Measurements from ENCODE around the gene PTPRA.
"Not testable (repeated sequence)": the region's sequence is repeated elsewhere in the genome, so short reads cannot be mapped to it uniquely, and the experiment has no call there.

The PTPRA gene, protein sequence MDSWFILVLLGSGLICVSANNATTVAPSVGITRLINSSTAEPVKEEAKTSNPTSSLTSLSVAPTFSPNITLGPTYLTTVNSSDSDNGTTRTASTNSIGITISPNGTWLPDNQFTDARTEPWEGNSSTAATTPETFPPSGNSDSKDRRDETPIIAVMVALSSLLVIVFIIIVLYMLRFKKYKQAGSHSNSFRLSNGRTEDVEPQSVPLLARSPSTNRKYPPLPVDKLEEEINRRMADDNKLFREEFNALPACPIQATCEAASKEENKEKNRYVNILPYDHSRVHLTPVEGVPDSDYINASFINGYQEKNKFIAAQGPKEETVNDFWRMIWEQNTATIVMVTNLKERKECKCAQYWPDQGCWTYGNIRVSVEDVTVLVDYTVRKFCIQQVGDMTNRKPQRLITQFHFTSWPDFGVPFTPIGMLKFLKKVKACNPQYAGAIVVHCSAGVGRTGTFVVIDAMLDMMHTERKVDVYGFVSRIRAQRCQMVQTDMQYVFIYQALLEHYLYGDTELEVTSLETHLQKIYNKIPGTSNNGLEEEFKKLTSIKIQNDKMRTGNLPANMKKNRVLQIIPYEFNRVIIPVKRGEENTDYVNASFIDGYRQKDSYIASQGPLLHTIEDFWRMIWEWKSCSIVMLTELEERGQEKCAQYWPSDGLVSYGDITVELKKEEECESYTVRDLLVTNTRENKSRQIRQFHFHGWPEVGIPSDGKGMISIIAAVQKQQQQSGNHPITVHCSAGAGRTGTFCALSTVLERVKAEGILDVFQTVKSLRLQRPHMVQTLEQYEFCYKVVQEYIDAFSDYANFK

DNA sequence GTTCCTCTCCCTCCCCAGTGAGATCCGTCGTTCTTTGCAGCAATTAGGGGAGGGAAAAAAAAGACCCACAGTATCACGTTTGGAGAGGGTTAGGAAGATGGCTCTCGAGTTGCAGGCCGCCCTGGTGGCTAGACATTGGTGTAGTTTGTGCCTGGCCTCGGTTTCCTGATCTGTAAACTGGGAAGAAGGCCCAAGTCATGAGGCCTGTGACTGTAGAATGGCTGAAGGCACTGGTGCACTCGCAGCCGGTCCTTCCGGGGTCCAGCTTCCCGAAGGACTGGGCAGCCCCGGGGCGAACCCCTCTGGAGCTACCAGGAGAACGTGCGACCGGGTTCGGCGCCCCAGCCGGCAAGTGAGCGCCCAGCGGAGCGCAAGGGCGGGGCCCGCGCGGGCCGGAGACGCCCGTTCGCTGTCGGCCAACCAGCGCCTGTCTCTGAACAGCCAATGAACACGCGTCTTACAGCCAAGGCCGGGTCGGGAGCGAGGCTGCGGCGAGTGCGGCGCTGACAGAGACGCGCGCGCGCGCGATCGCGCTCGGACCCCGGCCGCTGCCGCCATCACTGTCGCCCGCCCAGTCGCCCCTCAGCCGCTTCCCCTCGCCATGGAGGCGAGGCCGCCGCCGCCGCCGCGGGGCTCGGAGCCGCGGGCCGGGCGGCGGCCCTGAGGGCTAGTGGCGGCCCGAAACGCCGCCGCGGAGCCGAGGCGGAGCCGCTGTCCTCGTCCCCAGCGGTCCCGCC is at the start of gene PTPRA:
TSS of gene PTPRA (plus strand) at position 472 of the 737 bp plus-strand sequence. CDS start 90,797 bp downstream, outside the sequence.
- DNase-seq (ENCODE audit: low read depth, low spot score): peak; percentile 80

DNA sequence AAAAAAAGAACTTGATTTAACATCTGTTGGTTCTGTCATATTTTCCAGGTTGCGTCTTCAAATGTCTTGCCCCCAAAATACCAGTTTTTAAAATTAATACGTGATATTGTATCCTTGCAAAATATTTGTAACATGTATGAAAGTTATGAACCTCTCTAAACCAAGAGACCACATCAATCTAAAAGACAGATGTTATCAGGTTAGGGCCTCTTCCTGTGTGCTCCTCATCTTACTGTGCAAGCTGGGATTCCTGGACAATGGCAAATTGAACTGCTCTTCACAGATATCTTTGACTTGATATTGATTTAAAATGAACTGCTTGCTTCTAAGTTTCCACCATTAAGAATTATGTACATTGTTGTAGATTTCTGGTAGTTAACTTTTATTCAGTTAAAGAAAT is 47.5 kb upstream of the PTPRA start:
- DNase-seq (ENCODE audit: low read depth, low spot score): no peak

GRCh38 chr20:2826655-2827054 is 46.6 kb upstream of the PTPRA start:
- DNase-seq (ENCODE audit: low read depth, low spot score): no peak

GRCh38 chr20:2829376-2829775 is 43.9 kb upstream of the PTPRA start:
- DNase-seq (ENCODE audit: low read depth, low spot score): no peak

DNA sequence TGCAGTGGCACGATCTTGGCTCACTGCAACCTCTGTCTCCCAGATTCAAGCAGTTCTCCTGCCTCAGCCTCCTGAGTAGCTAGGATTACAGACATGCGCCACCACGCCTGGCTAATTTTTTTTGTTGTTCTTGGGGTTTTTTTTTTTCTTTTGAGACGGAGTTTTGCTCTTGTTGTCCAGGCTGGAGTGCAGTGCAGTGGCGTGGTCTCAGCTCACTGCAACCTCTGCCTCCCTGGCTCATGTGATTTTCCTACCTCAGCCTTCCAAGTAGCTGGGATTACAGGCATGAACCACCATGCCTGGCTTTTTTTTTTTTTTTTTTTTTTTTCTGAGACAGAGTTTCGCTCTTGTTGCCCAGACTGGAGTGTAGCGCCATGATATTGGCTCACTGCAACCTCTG is 42.1 kb upstream of the PTPRA start:
- not testable (repeated sequence) for DNase-seq (ENCODE audit: low read depth, low spot score)

GRCh38 chr20:2833761-2834160 is 39.5 kb upstream of the PTPRA start:
- DNase-seq (ENCODE audit: low read depth, low spot score): no peak

DNA sequence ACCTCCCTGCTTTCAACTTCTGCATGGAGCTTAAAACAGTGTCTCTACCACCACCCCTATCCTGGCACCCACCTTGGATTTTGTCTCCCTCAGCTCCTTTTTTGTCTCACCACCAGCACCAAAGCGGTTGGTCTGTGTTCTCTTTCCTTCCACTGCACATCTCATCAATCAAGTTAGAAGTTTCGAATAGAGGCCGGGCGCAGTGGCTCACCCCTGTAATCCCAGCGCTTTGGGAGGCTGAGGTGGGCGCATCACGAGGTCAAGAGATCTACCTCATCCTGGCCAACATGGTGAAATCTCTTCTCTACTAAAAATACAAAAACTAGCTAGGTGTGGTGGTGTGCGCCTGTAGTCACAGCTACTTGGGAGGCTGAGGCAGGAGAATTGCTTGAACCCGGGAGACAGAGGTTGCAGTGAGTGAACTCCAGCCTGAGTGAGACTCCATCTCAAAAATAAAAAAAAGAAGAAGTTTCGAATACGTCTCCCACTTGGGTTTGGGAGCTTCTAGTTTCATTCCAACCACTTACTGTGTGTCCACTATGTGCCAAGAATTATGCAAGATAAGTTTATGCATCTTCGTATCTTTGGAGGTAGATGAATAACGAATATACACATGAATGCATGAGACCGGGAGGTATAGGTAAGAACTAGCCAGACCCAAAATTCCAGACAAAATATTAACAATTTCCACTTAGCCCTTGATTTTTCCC is 38.7 kb upstream of the PTPRA start:
- DNase-seq (ENCODE audit: low read depth, low spot score): no peak

DNA sequence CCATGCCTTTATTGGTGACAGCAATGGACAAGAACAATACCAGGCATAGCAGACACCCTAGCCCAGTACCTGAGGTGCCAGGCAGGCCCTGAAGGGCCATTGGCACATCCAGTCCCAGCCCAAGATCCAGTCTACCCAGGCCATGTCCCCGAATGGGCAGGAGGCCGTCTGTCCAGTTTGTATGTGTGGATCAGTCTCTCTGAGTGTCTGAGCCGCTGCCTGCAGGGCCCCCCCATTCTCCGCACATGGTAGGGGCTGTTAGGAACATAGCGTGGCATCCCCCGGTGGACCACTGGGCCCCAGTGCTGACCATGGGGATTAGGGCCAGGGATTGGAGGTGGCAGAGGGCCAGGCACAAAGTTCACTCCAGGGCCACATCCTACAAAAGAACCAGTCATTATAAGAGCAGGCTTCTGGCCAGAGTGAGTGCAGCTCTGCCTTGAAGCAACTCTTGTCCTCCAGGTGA is 37.9 kb upstream of the PTPRA start:
- no peak for DNase-seq (ENCODE audit: low read depth, low spot score)

- DNase-seq (ENCODE audit: low read depth, low spot score): no peak
Observed at GRCh38 chr20:2836035-2836434, 37.2 kb upstream of the PTPRA start.

- DNase-seq (ENCODE audit: low read depth, low spot score): no peak
Observed at GRCh38 chr20:2837221-2837960, 35.9 kb upstream of the PTPRA start.

DNA sequence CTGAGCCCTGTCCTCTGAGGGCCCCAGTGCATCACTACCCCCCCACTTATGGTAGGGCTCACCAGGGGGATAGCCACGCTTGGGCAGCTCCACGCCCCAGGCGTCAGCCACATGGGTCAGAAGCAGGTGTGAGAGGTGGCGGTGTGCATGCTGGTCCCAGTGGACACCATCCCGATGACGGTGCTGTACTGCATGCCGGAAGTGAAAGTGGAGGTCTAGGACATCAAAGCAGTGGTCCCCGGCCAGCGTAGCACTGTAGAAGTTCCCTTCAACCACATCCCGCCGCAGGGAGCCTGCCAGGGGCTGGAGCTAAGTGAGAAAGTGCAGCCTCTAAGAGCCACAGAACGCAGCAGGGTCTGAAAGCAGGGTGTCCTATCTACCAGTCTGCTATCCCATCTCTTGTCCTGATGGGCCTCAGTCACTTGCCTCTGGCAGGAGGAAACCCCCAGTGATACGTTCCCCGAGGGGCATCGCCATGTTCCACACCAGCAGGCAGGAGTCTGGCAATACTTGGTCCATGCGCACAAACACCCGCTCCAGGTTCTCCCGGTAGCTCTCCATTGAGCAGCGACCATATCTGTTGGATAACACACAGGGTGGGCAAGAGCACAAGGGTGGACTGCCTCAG is 35.0 kb upstream of the PTPRA start:
- DNase-seq (ENCODE audit: low read depth, low spot score): no peak

GRCh38 chr20:2838847-2839671 is 34.2 kb upstream of the PTPRA start:
- no peak for DNase-seq (ENCODE audit: low read depth, low spot score)

GRCh38 chr20:2839732-2840137 is 33.5 kb upstream of the PTPRA start:
- no peak for DNase-seq (ENCODE audit: low read depth, low spot score)

DNA sequence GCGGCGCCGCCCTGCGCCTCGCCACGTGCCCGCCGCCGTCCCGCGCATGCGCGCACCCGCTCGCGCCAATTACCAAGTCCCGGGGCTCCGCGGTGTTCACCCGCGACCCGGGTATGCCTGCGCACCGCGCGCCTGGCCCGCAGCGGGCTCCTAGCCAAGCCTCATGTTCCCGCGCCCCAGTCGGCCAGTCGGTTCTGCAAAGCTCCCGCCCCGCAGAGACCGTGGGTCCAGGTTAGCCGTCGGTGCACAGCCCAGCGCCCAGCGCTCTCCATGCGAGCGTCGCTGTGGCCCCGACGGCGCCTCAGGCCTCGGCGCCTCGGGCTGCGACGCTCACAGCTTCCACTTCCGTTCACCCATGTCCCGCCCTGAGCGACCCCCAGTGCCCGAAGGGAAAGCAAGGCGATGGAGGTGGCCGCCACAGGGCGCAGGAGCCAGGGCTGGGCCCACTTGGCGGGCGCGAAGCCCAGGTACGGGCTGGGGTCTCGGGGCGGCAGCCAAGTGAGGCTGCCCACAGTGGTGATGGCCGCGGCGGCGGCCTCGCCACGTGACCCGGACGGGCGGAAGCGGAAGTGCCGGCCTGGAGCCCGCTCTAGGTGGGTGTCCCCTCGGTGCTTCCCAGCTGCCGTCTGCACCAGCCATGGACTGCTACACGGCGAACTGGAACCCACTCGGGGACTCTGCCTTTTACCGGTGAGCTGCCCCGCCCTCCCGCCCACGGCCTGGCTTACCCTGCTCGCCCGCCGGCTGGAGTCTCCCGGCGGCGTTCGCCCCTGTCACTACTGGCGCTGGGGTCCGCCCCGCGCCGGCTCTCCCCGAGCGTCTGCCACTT is 32.9 kb upstream of the PTPRA start, which contains the start of the genes PCED1A and VPS16:
TSS of gene PCED1A (minus strand) at position 518 of the 829 bp plus-strand sequence. CDS start 743 bp downstream, outside the sequence.
TSS of gene VPS16 (plus strand) at position 608 of the 829 bp plus-strand sequence. CDS start at position 638, 30 bp downstream.
- DNase-seq (ENCODE audit: low read depth, low spot score): peak; percentile 79

- DNase-seq (ENCODE audit: low read depth, low spot score): no peak
Observed at GRCh38 chr20:2840967-2841531, 32.2 kb upstream of the PTPRA start.

- no peak for DNase-seq (ENCODE audit: low read depth, low spot score)
Observed at GRCh38 chr20:2845607-2846006, 27.7 kb upstream of the PTPRA start.

GRCh38 chr20:2846698-2847097 is 26.6 kb upstream of the PTPRA start:
- DNase-seq (ENCODE audit: low read depth, low spot score): no peak

DNA sequence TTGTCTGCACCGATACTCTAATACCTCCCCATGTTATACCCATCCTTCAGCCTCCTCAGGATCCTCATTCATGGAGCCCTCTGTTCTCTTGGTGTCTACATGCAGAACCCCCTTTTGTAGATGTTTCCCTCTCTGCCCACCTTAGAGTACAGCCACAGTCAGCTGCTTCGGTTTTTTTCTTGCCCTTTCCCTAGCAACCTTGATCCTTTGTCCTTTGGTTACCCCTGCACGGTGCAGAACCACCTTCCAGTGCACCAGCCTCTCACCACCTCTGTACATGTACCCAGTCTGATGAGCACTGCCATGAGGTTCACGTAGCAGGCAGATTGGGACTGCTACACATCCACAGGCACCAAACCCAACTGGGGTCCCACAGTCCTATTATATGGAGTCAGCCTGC is 25.5 kb upstream of the PTPRA start:
- DNase-seq (ENCODE audit: low read depth, low spot score): no peak

Measured in activated CD4-positive, CD25-positive, alpha-beta regulatory T cell treated with anti-CD3 and anti-CD28 coated beads, Interleukin-2, amount 50 U/mL, for 16 hours (primary cell).